HG02981 (cell line): ENCODE measurements around the gene IFNAR1.

Experiments used
- ATAC-seq: cut with Tn5 transposase; IDR thresholded peaks from one replicate; pipeline ENCODE4 v1.9.1; 2021; ENCODE audit warnings: mild to moderate bottlenecking, moderate library complexity; ENCODE audit not compliant: unreplicated experiment

IFNAR1 gene

DNA sequence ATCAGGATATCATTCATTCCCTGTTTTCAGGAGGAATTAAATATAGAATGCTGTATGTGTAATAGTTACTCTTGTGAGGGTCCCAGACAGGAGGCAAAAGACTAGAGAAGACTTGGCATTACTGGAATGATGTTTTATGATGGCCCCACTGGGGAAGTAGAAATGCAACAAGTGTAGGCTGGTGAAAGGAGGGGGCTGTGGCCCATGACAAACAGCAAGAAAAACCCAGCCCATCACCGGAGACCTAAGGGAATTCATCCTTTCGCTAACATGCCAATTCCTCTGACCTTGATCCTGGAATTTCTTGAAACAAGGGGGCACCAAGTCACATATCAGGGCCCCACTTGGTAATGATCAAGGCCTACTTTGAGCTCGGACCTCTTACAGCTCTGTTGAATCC lies 72.9 kb downstream of the IFNAR1 start:
- no peak for ATAC-seq

DNA sequence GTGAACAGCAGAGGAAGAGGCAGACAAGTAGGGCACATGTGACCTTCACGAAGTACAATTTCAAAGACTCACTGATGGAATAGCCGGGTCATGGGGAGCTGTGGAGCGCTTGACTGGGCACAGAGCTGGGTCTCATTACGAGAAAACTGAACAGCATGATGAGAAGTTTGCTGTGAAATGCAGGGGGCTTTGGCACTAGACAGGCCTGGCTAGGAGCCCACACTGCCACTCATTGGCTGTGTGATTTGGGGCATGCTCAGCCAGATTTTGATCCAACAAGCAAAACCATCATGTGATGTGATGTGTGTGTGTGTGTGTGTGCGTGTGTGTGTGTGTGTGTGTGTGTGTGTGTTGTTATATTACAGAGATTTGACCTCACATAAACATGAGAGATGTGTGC lies 73.6 kb downstream of the IFNAR1 start:
- no peak for ATAC-seq

DNA sequence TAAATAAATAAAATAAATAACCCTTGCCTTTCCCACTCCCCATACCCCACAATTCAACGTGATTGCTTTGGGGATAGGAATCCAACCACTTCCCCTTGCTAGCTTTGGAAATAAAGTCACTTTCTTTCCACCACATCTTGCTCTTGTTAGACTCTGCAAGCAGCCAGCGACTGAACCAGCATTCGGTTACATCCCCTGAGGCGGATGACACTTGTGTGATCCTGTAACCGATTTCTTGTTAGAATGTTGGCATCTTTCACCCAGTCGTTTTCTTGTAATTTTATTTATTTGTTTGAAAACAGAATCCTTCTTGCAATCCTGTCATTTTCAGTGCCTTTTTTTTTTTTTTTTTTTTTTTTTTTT lies 76.8 kb downstream of the IFNAR1 start:
- no peak for ATAC-seq

DNA sequence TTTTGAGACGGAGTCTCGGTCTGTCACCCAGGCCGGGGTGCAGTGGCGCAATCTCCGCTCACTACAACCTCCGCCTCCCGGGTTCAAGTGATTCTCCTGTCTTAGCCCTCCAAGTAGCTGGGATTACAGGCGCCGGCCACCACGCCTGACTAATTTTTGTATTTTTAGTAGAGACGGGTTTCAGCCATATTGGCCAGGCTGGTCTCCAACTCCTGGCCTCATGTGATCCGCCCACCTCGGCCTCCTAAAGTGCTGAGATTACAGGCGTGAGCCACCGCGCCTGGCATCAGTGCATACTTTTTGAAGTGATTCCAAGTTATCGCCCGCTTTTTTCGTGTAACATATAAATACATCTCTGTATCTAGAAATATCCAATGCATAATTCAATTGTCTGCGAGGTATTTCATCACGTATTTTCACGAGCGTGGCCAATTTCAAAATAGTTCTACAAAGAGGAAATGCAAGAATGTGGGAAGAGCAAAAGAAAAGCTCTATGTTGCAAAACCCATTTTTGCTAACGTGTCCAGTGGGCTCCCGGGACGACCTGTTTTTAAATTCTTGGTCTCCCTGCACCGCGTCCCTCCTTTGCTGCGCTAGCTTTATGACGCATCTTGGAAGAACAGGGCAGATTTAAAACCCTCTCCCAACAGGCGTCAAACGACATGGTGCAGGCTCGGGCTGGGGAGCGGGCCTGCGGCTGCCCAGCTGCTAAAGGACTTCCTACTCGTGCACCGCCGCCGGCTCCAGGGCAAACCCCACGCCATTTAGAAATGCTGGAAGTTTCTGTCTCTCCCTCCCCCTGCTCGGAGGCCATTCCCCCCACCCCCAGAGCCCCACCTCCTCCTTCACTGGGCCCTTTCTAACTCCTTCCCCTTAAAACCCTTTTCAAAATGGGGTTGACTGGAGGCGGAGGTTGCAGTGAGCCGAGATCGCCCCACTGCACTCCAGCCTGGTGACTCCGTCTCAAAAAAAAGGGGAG lies 77.5 kb downstream of the IFNAR1 start:
- no peak for ATAC-seq

DNA sequence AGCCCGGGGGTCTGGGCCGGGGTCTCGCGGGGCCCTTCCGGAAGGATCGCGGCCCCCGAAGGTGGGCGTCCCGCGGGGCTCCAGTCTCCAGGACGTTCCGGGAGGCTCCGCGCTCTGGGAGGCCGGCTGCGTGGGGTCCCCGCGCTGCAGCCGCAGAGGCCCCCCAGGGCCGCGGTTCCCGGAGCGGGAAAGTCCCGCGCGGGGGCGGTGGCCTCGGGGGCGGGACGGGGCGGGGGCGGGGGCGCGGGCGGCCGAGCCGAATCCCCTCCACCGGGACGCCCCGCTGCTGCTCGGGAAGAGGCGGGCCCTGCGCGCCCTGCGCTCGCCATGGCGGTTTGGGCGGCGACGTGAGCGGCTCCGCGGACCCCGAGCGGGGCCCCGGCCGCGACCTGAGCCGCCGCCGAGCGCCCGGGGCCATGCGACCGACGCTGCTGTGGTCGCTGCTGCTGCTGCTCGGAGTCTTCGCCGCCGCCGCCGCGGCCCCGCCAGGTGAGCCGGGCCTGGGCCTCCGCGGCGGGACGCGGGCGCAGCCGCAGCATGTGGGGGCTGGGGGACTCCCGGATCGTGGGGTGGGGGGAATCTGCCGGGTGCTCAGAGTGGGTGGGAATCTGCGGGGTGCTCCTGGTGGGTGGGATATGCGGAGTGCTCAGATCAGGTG lies 78.5 kb downstream of the IFNAR1 start, which contains the start of gene IFNGR2:
IFNGR2 (plus strand) TSS at position 286 of the 658 bp plus-strand sequence; CDS start at position 417, 131 bp downstream.
- no peak for ATAC-seq

DNA sequence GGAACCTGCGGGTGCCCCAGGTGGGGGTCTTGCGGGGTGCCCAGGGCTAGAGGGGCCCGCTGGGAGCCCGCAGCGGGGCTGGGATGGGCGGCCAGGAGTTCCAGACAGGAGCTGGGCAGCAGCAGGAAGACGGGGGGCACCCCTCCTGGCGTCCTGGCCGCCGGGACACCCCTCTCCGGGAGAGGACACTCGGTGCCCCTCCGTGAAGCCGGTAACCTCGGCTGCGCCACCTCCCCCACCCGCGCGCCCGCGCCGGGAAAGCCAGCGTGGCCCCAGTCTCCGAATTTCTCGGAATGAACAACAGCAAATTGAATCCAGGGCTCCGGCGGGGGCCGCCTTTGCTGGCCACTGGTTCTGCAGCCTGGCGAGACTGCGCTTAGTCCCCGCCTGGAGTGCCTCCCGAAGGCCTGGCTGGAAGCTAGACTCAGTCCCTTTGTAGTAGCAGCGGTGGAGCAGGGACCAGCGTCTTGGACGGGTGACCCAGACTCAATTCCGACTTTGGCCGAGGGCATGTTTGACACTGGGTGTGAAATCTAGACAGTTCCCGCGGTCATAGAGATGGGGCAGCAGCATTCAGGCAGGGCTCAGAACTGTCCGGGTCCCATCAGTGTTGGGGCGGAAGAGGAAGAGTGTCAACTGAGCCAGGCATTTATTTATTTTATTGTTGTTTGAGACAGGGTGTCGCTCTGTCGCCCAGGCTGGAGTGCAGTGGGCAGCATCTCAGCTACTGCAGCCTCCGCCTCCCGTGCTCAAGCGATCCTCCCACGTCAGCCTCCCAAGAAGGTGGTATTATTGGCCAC lies 79.2 kb downstream of the IFNAR1 start:
- no peak for ATAC-seq

DNA sequence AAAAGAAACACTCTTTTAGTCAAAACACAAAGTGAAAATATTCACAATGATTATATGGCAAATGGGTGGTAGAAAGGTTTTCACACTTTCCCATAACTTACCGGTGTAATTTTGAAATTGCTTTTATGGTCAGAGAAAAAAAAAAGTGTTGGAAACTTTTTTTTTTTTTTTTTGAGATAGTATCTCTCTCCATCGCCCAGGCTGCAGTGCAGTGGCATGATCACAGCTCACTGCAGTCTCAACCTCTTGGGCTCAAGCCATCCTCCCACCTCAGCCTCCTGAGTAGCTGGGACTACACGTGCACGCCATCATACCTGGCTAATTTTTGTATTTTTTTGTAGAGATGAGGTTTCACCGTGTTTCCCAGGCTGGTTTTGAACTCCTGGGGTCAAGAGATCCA lies 81.7 kb downstream of the IFNAR1 start:
- no peak for ATAC-seq
